HG03342 (cell line): ENCODE measurements around the gene BUD31.
A peak's percentile ranks its signal among the peaks of the same experiment; 100 is the strongest.
"Not testable (repeated sequence)": the region's sequence is repeated elsewhere in the genome, so short reads cannot be mapped to it uniquely, and the experiment has no call there.

ENCODE experiments used
- ATAC-seq: cut with Tn5 transposase; IDR thresholded peaks from one replicate; pipeline ENCODE4 v1.9.1; 2021; ENCODE audit warnings: mild to moderate bottlenecking, moderate library complexity; ENCODE audit not compliant: unreplicated experiment

The BUD31 gene

GRCh38 chr7:99397297-99397983 lies 11.3 kb upstream of the BUD31 start:
- ATAC-seq: no peak

GRCh38 chr7:99398891-99399445 lies 9.8 kb upstream of the BUD31 start:
- no peak for ATAC-seq

GRCh38 chr7:99399597-99399996 lies 9.2 kb upstream of the BUD31 start:
- ATAC-seq: no peak

- no peak for ATAC-seq
These were observed 5.9 kb upstream of the BUD31 start for GRCh38 chr7:99402854-99403253.

DNA sequence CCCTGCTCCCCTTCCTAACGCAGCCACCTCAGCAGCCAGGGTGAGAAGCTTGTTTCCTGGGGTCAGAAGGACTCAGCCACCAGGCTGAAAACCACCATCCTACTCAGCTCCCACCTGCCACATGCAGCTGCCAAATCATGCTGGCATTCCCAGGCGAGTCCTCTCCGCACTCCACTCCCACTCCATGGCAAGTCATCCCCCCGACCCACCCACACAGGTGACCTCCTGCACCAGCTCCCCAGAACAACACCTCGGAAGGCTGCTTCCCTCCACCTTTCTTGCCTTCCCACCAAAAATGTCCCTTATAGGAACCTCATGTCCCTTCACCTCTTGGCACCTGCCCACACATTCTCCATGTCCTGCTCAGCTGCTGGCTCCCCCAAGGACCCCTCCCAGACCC lies 5.0 kb upstream of the BUD31 start:
- no peak for ATAC-seq

DNA sequence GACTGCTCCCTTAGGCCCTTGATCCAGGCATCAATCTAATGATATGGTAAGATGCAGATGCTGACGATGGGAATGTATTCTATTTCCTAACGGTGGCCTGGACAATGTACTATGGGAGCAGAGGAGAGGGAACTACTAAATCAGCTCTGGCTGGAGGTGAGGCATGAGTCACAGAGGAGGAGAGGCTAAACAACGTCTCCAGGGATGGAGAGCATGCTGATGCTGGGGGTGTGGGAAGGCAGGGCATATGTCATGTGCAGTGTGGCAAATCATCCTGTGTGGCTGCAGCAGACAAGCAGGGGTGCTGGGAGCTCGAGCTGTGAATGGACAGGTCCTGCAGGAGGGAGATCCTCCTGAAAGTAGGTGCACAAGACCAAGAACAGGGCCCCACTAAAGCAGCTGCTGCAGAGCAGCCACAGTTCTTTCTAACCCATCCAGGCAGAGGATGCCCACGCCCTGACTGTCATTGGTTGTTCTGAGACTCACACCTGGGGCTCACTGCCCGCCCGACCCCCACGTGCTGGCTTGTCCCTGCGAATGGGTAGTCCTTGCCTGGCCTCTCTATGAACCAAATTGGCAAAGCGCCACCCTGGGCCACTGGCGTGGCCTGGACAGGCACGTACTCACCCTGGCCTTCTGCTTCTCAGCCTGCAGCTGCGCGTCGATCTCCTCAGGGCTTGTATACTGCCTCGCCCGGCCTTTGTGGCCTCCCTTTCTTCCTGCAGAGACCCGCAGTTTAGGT lies 4.4 kb upstream of the BUD31 start:
- ATAC-seq: no peak

DNA sequence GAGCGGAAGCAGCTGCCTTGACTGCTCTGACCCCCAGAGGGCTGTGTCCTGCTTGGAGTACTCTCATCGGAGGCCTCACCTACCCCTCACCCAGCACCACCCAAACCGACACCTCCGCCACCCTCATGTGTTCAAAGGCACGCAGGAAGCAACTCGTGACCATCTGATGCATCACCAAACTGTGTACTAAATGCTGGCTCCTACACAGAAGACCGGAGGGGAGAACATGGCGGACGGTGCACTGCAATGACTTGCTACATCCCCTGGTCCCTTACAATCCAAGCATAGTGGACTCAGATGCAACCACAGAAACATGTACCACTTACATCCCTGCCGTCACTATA lies 3.8 kb upstream of the BUD31 start:
- no peak for ATAC-seq

DNA sequence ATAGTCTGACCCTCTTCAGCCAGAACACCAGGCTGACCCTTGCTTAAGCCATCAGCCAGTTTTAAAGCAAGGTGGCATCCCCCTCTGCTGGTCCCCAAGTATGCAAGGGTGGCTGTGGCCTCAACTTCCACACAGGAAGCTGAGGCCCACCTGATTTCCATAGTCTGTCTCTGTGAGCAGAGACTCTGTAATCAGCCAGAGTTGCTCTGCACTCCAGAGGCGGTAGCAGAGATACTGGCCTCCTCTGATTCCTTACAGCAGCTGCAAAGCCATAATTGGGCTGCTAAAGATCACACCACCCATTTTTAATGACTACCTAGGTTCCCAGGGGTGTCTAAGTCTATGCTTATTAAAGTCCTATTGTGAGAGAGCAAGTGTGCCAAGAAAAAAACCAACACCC lies 2.2 kb upstream of the BUD31 start:
- no peak for ATAC-seq

GRCh38 chr7:99407872-99408378 lies 844 bp upstream of the BUD31 start:
- ATAC-seq: no peak

- ATAC-seq: peak; percentile 1
These were observed 413 bp downstream of the BUD31 start for GRCh38 chr7:99409192-99409572.

GRCh38 chr7:99409806-99410205 lies 1.0 kb downstream of the BUD31 start:
- ATAC-seq: no peak

GRCh38 chr7:99410635-99411034 lies 1.9 kb downstream of the BUD31 start:
- ATAC-seq: no peak

DNA sequence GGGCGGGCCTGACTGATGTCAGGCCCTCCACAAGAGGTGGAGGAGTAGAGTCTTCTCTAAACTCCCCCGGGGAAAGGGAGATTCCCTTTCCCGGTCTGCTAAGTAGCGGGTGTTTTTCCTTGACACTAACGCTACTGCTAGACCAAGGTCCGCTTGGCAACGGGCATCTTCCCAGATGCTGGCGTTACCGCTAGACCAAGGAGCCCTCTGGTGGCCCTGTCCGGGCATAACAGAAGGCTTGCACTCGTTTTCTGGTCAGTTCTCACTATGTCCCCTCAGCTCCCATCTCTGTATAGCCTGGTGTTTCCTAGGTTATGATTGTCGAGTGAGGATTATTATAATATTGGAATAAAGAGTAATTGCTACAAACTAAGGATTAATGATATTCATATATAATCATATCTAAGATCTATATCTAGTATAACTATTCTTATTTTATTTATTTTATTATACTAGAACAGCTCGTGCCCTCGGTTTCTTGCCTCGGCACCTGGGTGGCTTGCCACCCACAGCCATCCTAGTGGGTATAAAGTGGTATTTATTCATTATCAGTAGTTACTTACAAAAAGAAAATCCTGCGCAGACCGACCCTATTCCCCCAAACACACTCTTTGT lies 6.9 kb downstream of the BUD31 start:
- not testable (repeated sequence) for ATAC-seq

DNA sequence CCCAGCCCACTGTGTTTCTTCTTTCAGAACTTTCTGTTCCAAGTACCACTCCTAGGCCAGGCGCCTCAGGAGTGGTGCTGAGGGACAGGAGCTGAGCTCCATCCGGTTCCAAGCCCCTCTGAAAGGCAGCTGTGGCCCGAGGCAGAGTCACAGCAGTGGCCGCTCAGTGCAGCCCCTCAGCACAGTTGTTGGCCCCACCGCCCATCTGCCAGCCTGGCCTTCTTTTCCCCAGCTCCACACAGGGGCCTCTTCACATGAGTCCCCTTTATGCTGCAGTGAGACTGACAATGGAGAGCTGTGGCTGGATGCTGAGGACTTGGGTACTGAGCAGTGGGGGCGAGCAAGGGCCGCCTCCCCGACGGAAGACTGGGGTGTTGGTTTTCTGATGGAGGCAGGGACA lies 9.5 kb downstream of the BUD31 start:
- no peak for ATAC-seq

DNA sequence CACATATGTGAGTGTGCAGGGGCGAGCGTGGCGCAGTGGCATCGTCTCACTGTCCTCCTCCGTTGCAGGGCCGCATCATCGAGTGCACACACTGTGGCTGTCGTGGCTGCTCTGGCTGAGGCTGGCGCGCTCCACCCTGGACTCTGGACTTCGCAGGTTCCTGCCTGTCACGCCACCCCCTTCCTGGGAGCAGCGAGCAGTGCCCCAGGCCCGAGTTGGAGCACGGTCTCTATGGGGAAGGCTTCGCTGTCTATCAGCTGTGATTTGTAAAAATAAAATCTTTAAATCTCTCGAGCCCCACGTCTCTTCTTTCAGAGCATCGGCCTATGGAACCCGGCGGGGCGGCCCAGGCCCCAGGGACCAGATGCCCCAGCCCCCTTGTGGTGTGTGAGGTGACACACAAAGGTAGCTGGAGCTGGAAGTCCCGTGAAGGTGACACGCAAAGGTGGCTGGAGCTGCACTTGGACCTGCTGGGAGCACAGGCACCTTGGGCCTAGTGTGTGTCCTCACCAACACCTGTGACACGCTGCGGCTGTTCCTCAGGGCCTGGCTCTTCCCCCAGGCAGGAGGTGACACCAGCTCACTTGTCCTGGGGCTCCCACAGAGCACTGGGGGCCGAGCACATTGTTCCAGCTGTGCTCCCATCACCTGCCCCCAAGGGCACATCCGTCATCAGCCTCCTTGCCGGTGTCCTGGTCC lies 10.7 kb downstream of the BUD31 start:
- no peak for ATAC-seq

DNA sequence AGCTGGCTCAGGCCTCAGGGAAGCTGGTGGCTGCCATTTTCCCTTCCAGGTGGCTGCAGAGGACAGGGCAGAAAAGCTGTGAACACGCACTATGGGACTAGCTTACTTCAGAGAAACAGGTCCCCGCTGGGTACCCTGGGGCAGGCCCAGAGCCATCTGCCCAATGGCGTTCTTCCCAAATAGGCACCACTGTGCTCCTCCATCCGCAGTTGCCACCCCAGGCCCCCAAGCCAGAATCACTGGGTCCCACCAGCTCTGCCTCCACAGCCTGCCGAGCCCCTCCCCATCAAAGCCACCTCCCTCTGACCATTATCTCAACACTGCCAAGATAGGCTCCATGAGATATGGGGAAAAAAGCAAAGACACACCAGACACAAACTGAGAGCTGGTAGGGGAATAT lies 11.4 kb downstream of the BUD31 start:
- ATAC-seq: no peak

DNA sequence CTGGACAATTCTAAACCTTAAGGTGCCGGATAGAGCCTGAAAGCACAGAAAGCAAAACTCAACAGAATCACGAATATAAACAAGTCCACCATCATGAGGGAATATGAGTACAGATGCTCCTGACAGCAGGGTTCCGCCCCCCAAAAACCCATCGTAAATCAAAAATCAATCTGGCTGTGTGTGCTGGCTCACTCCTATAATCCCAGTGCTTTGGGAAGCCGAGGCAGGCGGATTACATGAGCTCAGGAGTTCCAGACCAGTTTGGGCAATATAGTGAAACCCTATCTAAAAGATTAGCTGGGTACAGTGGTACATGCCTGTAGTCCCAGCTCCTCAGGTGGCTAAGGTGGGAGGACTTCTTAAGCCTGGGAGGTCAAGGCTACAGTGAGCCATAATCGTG lies 12.2 kb downstream of the BUD31 start:
- no peak for ATAC-seq

DNA sequence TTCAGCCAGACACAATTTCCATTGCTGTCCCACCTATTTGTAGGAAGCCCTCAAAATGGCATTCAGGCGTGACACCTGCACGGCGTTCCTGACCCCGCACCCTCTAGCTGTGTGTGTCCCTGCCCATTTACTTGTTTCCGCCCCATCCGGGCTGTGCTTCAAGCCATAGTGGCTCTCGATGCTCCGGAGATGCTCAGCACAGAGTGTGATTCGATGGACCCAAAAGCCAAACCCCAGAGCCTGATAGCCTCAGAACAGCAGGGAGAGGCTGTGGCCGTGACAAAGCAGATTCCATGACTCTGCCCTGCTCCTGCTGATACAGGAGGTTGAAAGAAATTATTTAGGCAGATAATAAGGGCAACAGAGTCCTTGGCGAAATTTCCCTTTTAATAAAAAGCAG lies 13.4 kb downstream of the BUD31 start:
- no peak for ATAC-seq

DNA sequence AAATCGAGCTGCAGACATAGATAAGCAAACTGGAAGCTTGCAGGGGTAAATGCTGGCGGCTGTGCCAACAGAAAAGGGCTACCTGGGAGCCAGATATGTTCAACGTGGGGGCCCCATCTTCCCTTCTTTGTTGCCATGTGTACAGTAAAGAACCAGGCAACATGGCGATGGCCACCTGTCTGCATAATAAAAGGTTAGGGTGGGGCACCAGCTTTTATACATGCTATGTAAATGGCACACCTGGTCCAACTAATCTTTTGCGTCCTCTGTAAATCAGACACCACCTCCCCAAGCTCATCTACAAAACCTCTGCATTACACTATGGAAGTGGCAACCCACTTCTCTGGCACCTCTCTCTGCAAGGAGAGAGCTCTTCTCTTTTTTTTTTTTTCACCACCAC lies 13.9 kb downstream of the BUD31 start:
- no peak for ATAC-seq

DNA sequence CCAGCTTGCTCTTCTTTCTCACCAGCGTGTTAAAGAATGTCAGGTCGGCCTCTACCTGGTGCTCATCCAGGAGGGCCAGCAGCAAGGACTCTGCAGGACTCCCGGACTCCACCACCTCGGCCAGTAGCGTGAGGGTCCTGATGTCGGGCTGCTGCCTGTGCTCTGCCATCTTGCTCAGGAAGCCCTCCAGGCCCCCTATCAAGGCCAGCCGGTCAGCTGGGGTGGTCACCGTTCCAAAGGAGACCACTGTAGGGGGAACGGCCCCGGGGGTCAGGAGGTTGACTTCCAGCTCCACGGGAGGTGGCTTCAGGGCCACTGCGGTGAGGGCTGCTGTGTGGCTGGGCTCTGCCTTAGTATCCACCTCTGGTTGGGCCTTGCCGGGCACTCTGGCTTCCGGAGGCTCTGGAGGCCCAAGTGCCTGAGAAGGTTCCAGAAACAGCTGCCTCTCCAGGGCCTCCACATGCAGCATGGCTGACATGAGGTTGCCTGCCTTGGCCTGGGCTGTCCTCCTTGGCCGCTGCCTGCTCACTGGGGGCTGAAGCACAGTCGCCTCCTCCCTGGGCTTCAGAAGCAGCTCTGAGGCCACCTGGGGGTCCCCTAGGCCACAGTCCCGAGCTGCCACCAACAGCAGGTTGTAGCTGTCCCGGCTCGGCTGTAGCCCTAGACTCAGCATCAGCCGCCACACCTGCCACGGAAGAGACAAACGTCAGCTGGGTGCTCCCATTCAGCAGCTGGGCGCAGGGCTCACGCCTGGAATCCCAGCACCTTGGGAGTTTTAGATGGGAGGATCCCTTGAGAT lies 16.4 kb downstream of the BUD31 start:
- no peak for ATAC-seq
